Measurements from ENCODE around the gene LILRB3. TPM values are rescaled to one million over a fixed set of nuclear protein-coding genes. Genes with fewer than 3 reads are reported as not detected.

Gene LILRB3
- total RNA-seq, 4 donors from 2014 or later: 0.34 to 5.7 (median 2.9) TPM

DNA sequence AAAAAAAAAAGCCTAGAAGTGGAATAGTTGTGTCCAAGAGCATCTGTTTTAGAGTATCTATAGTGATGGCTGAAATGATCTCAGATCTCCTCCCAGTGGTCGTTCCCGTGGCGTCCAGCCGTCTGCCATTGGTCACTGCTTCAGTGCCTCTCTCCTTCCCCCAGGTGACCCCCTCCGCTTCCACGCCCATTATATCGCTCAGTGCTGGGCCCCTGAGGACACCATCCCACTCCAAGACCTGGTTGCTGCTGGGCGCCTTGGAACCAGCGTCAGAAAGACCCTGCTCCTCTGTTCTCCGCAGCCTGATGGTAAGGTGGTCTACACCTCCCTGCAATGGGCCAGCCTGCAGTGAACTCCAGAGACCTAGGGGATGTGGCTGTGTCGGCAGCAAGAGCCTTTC lies 29.8 kb downstream of the LILRB3 start:
- no peak for DNase-seq (ENCODE audit: low spot score in 2 of 2)
- no peak overlapping the region for H3K4me3 ChIP-seq
- no peak for TF ChIP-seq EP300 (IDR thresholded peaks at IDR 0.05)
- TF ChIP-seq, protein P1, sequence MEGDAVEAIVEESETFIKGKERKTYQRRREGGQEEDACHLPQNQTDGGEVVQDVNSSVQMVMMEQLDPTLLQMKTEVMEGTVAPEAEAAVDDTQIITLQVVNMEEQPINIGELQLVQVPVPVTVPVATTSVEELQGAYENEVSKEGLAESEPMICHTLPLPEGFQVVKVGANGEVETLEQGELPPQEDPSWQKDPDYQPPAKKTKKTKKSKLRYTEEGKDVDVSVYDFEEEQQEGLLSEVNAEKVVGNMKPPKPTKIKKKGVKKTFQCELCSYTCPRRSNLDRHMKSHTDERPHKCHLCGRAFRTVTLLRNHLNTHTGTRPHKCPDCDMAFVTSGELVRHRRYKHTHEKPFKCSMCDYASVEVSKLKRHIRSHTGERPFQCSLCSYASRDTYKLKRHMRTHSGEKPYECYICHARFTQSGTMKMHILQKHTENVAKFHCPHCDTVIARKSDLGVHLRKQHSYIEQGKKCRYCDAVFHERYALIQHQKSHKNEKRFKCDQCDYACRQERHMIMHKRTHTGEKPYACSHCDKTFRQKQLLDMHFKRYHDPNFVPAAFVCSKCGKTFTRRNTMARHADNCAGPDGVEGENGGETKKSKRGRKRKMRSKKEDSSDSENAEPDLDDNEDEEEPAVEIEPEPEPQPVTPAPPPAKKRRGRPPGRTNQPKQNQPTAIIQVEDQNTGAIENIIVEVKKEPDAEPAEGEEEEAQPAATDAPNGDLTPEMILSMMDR (IDR thresholded peaks at IDR 0.05): no peak
- no peak for TF ChIP-seq POLR2A (IDR thresholded peaks at IDR 0.05)
- no peak for TF ChIP-seq POLR2AphosphoS5 (IDR thresholded peaks at IDR 0.05)
- H3K4me1 ChIP-seq: peaks cover 25% of the 10 kb centered on the region
- WGBS: 90% methylated on average over 10 of the region's 11 CpGs
- H3K27ac ChIP-seq: no peak overlapping the region
- H3K9me3 ChIP-seq: no peaks in the 10 kb centered on the region
- no peaks in the 10 kb centered on the region for H3K27me3 ChIP-seq
- H3K36me3 ChIP-seq: peaks cover 16% of the 10 kb centered on the region

DNA sequence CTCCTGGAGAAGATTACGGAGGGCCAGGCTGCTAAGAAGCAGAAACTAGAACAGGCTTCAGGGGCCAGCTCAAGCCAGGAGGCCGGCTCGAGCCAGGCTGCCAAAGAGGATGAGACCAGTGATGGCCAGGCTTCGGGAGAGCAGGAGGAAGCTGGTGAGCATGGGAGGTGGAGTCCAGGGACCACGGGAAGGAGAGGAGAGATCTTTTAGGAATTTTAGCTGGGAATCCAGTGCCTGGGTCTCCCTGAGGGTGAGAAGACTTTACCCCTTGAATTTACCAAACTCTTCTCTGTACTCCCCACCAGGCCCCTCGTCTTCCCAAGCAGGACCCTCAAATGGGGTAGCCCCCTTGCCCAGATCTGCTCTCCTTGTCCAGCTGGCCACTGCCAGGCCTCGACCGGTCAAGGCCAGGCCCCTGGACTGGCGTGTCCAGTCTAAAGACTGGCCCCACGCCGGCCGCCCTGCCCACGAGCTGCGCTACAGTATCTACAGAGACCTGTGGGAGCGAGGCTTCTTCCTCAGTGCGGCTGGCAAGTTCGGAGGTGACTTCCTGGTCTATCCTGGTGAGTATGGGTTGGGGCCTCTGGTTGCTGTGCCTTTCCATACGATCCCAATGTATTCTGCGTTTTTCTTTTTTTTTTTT lies 30.9 kb downstream of the LILRB3 start:
- 58% methylated on average over 19 of the region's 19 CpGs for WGBS
- peak overlapping the region; percentile 68 for H3K4me3 ChIP-seq

DNA sequence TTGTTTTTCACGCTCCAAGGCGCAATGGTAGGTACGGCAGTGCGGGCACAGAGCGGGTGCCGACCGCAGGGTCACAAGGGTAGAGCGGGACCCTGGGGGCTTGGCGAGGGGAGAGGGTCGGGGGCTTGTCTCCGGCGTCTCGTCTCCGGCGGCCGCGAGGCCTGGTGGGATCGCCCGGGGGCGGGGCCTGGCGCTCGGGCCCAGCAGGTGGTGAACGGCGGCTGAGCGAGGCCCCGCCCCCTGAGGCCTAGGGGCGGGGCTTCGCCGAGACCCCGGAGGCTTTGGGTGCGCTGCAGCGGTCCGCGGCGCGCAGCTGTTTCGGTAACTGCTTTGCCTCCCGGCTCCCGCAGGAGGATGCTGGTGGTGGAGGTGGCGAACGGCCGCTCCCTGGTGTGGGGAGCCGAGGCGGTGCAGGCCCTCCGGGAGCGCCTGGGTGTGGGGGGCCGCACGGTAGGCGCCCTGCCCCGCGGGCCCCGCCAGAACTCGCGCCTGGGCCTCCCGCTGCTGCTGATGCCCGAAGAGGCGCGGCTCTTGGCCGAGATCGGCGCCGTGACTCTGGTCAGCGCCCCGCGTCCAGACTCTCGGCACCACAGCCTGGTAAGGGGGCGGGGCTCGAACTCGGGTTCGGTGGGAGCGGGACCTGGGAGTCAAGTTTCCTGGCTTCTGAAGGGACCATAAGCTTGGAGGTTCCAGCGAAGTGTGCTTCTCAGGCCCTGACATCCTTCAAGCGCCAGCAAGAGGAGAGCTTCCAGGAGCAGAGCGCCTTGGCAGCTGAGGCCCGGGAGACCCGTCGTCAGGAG lies 31.6 kb downstream of the LILRB3 start, which contains the start of gene TSEN34:
Gene TSEN34, plus strand, starts transcription at position 298 of the 800 bp plus-strand sequence. Its CDS starts 57 bp downstream, at position 355.
- Histone ChIP-seq H3K27me3 (no peaks in the 10 kb centered on the region), H3K36me3 (peaks cover 24% of the 10 kb centered on the region), H3K27ac (peak within 1 kb of the TSS; percentile 98), H3K9me3 (no peaks in the 10 kb centered on the region), H3K4me3 (peak within 1 kb of the TSS; percentile 68), H3K4me1 (peaks cover 30% of the 10 kb centered on the region)
- WGBS: 0% methylated on average over 19 of the region's 77 CpGs
- TF ChIP-seq EP300 (IDR thresholded peaks at IDR 0.05) (no peak), POLR2A (IDR thresholded peaks at IDR 0.05) (peak in 1 of 2 donors; percentile 37), POLR2AphosphoS5 (IDR thresholded peaks at IDR 0.05) (peak in 2 of 3 donors; percentile 55 to 60)
- TF ChIP-seq, protein P1 (IDR thresholded peaks at IDR 0.05): no peak
- peak in 1 of 2 donors; percentile 88 for DNase-seq (ENCODE audit: low spot score in 2 of 2)

More for the DNA sequence above, 30.9 kb downstream of the LILRB3 start:
- Histone ChIP-seq H3K27ac (peak overlapping the region; percentile 98), H3K27me3 (no peaks in the 10 kb centered on the region), H3K9me3 (no peaks in the 10 kb centered on the region), H3K36me3 (peaks cover 18% of the 10 kb centered on the region), H3K4me1 (peaks cover 30% of the 10 kb centered on the region)
- TF ChIP-seq, protein P1 (IDR thresholded peaks at IDR 0.05): no peak
- no peak for TF ChIP-seq POLR2AphosphoS5 (IDR thresholded peaks at IDR 0.05)
- TF ChIP-seq POLR2A (IDR thresholded peaks at IDR 0.05): no peak
- no peak for TF ChIP-seq EP300 (IDR thresholded peaks at IDR 0.05)
- DNase-seq (ENCODE audit: low spot score in 2 of 2): no peak

DNA sequence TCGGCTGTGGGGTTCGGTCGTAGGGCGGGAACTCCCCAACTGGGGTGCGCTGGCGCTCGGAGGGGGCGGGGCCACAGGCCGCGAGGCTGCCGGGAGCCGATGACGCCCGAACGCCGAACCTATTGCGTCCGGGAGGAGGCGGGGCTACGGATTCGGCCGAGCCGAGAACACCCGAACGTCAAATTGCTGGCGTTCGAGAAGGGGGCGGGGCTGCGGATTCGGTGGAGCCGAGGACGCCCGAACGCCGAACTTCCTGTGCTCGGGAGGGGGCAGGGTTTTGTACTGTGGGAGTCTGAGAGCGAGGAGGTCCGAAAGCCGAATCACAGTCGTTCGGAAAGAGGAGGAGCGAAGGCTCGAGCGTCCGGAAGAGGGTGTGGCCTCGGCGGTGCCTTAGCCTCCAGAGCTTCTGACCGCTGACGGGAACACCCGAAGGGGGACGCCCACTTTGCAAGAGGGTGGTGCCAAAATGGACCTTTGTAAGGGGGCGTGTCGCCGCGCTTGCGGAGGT lies 32.2 kb downstream of the LILRB3 start:
- H3K9me3 ChIP-seq: no peaks in the 10 kb centered on the region
- under 1% methylated on average over 53 of the region's 56 CpGs for WGBS
- peak overlapping the region; percentile 98 for H3K27ac ChIP-seq
- peak; percentile 100 for DNase-seq (ENCODE audit: low spot score in 2 of 2)
- H3K36me3 ChIP-seq: peaks cover 24% of the 10 kb centered on the region
- H3K27me3 ChIP-seq: no peaks in the 10 kb centered on the region
- peaks cover 30% of the 10 kb centered on the region for H3K4me1 ChIP-seq
- peak overlapping the region; percentile 68 for H3K4me3 ChIP-seq
- TF ChIP-seq POLR2AphosphoS5 (IDR thresholded peaks at IDR 0.05) (no peak), POLR2A (IDR thresholded peaks at IDR 0.05) (no peak), EP300 (IDR thresholded peaks at IDR 0.05) (no peak)
- TF ChIP-seq, protein P1 (IDR thresholded peaks at IDR 0.05): no peak

Data from suprapubic skin (tissue), 4 donors.